Measurements from ENCODE around the gene SPNS3. TPM values are rescaled to one million over a fixed set of nuclear protein-coding genes. Genes with fewer than 3 reads are reported as not detected.
A peak's percentile ranks its signal among the peaks of the same experiment; 100 is the strongest.

SPNS3 gene
- total RNA-seq, 1 donor from 2014 or later = not detected

DNA sequence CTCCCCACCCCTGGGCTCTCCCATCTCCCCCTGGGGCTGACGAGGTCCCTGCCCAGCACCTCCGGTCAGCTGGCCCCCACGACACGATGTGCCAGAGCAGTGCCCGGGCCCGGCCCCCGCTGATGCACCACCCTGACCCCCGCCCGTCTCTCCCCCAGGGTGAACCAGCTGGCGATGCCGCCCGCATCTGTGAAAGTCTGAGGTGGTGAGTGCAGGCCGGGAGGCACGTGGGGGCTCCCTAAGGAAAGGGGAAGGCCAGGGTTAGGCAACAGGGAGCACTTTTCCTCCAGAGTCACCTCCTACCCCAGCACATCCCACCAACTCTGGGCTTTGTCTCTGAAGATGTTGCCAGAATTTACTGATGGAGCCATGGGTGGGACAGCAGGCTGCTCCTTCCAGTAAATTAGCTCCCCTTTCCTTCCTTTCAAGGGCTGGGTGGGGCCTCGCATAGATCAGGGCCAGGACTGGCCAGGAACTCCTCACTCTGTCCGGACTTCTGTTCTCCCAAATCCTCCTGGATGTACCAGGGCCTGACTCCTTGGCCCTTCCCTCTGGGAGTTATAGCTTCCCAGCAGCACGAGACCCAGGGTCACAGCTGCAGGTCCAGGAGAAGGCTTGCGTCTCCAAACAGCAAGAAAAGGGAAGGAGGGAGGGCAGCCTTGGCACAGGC is 103.1 kb downstream of the SPNS3 start:
- peak overlapping the region; percentile 45 to 71 for H3K27ac ChIP-seq
- no peaks in the 10 kb centered on the region for H3K27me3 ChIP-seq
- peaks cover 32 to 35% of the 10 kb centered on the region in 2 donors for H3K36me3 ChIP-seq
- no peak overlapping the region for H3K4me3 ChIP-seq
- peaks cover 4 to 20% of the 10 kb centered on the region in 2 donors for H3K4me1 ChIP-seq
- intact Hi-C loops (cut with DNase I) = no loop called here
- no peak for DNase-seq (ENCODE audit: low spot score in 2 of 2)
- TF ChIP-seq, protein P1, sequence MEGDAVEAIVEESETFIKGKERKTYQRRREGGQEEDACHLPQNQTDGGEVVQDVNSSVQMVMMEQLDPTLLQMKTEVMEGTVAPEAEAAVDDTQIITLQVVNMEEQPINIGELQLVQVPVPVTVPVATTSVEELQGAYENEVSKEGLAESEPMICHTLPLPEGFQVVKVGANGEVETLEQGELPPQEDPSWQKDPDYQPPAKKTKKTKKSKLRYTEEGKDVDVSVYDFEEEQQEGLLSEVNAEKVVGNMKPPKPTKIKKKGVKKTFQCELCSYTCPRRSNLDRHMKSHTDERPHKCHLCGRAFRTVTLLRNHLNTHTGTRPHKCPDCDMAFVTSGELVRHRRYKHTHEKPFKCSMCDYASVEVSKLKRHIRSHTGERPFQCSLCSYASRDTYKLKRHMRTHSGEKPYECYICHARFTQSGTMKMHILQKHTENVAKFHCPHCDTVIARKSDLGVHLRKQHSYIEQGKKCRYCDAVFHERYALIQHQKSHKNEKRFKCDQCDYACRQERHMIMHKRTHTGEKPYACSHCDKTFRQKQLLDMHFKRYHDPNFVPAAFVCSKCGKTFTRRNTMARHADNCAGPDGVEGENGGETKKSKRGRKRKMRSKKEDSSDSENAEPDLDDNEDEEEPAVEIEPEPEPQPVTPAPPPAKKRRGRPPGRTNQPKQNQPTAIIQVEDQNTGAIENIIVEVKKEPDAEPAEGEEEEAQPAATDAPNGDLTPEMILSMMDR (IDR thresholded peaks at IDR 0.05) = no peak
- no peaks in the 10 kb centered on the region for H3K9me3 ChIP-seq

Other genes starting within 250 kb of the SPNS3 start
- gene ANKFY1, start 170.0 kb upstream of the SPNS3 start, total RNA-seq = 16.2 TPM
- gene UBE2G1, start 67.3 kb upstream of the SPNS3 start, total RNA-seq = 27.9 TPM
- 107 TPM for gene SPNS2, start 64.9 kb downstream of the SPNS3 start, total RNA-seq
- gene MYBBP1A, start 121.4 kb downstream of the SPNS3 start, total RNA-seq = 94.5 TPM
- gene GGT6, start 126.6 kb downstream of the SPNS3 start, total RNA-seq = not detected
- 15.6 TPM for gene SMTNL2, start 150.6 kb downstream of the SPNS3 start, total RNA-seq
- not detected for gene ALOX15, start 207.7 kb downstream of the SPNS3 start, total RNA-seq

Data from ascending aorta (tissue), 2 donors.